Activated CD4-positive, CD25-positive, alpha-beta regulatory T cell (primary cell): Measurements from ENCODE around the gene SNRPA1.
A peak's percentile ranks its signal among the peaks of the same experiment; 100 is the strongest.
"Not testable (repeated sequence)": the region's sequence is repeated elsewhere in the genome, so short reads cannot be mapped to it uniquely, and the experiment has no call there.

Source experiments
- DNase-seq, 4 experiments: peaks; one replicate each; lab custom pipeline; 2025; lab: John Stamatoyannopoulos, UW

SNRPA1 gene

DNA sequence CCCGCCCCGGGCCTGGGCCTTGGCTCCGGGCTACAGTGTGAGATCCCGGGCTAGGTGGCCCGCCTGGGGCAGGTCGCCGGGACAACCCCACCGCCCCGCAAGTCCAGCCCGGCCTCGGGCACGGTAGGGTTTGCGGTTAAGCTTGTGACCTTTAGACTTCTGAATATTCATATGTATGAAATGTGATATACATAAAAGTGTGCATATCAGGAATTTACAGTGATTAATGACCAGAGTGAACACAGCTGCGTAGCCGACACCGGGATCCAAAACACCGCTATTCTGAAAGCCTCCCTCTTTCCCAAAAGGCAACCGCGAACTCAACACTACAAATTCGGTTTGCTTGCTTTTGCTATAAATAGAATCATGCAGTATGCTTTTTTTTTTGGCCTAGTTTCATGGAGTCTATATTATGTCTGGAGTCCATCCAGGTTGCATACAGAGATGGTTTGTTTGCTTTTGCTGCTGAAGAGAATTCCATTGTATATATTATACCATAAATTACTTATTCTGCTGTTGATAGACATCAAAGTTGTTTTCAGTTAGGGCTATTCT is 636 bp upstream of the SNRPA1 start:
- DNase-seq = no peak

- no peak for DNase-seq
Measured at GRCh38 chr15:101293122-101293521, 1.9 kb downstream of the SNRPA1 start.

GRCh38 chr15:101288905-101289513 is 6.0 kb downstream of the SNRPA1 start:
- no peak for DNase-seq

- not testable (repeated sequence) for DNase-seq
Measured at GRCh38 chr15:101287342-101287741, 7.7 kb downstream of the SNRPA1 start.

DNA sequence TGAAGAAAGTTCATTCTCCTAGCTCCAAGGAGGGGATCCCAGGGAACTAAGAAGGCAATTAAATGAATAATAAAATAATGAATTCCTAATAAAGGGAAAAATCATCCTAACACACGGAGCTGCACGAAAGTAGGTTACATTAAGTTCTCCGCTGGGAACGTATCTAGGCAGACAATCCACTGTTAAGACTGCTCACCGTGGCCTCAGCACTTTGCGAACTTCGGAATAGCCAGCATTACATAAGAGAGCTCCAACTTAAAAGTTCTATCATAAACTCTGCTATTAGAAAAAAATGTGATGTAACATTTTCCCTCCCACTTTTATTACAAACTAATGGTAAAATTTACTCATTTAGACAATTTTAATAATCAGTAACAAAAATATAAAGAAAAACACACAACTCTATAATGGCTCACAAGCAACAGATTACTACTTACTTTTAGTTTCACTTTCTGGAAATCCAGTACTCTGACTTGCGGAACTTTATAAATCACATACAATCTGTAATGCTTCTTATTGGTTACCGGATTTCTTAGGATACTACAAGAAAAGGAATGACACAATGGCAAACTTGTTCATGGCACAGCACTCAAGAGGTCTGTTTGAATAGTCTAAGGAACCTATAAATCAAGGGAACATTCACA is 8.5 kb downstream of the SNRPA1 start:
- DNase-seq = no peak

DNA sequence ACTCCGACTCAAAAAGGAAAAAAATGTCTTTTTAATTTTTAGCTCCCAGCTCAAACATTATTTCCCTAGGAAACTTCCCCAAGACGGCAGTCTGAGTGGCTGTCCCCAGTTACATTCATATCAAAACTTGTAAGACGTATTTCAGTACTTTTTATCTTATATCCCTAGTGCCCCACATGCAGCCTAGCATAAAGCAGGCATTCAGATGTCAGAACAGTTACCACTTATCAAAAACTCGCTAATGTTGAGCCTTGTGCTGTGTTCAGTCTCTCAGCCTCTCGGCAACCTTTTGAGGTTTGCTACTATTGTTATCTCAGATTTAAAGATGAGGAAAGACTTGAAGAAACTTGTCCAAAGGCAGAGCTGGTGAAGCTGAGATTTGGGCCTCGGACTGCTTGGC is 11.1 kb downstream of the SNRPA1 start:
- DNase-seq = no peak

DNA sequence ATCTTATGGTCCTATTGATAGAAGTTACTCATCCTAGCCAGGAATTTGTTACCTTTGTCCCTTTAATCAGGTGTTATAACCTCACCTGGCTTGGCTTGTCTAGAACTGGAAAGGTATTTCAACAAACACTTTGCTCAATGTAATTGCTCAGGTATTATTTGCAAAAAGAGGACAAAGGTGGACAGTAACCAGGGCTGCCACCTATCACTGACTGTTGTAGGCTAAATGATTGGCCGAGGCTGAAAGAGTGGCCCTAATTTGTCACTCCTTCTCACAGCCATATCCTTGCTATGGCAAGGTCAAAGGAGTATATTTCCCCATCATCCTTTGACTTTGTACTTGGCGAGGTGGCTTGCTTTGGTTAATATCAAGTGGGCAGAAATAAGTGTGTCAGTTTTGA is 15.0 kb downstream of the SNRPA1 start:
- DNase-seq = no peak

GRCh38 chr15:101277943-101278564 is 17.0 kb downstream of the SNRPA1 start:
- DNase-seq = no peak

DNA sequence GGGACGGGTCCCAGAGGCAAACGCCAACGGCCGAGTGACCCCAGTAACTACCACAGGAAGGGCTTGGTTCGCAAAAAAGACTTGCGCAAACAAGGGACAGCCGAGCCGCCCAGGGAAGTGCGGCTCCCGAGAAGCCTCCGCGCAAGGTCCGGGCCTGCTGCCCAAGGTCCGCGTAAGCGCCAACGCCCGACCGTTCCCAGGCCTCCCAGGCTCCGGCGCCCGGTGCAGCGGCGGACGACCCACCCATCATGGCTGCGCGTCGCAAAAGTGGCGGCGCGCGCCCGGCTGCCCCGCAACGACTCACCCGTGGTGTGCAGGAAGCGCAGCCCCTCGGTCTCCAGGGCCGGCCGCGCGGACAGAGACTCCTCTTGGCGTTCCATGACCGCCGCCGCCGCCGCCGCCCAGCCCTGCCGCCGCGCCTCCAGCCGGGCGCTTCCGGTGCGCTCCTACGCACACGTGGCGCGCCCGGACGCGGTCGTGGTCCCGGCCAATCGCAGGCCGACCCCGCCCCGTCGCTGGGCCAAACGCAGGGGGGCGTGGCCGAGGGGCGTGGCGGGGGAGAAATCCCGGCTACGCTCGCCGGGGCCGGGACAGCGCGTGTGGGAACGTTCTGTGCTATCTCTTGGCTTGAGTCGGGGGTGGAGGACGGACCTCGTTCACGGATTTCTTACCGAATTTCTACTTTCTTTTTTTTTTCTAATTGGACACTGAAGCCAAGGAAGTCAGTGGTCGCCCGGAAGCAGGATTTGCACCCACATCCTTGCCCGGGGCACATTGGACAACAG is 17.8 kb downstream of the SNRPA1 start, which contains the start of gene SELENOS:
Gene SELENOS, minus strand, starts transcription at position 448 of the 785 bp plus-strand sequence. Its CDS starts 68 bp downstream, at position 380.
- peak; percentile 69 to 83 (median 72) for DNase-seq

DNA sequence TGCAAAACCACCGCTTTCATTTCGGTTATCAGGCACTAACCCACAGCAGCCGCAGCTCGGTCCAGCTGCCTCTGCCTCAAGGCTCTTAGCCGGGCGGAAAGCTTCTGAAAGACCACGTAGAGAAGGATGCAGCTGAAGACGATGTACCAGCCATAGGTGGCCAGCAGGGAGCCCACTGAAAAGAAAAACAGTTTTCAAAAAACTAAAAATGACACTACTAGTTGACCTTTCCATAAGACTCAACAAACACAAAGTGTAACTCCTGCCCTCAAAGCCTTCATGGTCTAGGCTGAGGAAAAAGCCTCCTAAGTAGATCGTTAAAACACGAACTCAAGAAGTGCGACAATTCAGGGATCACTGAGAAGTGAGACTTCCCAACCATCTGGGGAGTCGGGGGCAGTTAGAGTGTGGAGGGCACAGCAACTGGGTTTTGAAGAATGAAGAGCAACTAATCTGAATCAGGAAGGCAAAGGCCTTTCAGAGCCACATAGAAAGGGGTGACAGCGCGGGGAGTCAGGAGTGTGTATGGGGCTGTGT is 18.5 kb downstream of the SNRPA1 start:
- no peak for DNase-seq

GRCh38 chr15:101275018-101275417 is 20.0 kb downstream of the SNRPA1 start:
- DNase-seq = no peak

DNA sequence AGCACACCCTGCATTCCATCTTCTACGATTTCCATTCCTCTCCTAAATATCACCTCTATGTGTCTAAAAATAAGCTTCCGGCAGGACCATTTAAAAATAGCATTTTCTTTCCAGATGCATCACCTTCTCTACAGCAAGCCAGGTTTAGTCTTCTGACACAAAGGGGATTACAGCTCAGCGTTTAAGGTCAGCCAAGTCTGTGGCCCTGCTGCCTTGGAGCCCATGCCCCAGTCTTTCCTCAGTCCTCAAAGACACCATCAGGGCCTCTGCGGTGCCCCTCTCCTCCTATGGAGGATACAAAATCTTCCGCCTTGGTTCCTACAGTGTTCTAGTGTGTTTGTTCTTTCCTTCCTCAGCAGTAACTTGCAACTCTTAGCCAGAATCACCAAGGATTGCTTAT is 21.5 kb downstream of the SNRPA1 start:
- DNase-seq = no peak

- DNase-seq = no peak
Measured at GRCh38 chr15:101272584-101272983, 22.5 kb downstream of the SNRPA1 start.

DNA sequence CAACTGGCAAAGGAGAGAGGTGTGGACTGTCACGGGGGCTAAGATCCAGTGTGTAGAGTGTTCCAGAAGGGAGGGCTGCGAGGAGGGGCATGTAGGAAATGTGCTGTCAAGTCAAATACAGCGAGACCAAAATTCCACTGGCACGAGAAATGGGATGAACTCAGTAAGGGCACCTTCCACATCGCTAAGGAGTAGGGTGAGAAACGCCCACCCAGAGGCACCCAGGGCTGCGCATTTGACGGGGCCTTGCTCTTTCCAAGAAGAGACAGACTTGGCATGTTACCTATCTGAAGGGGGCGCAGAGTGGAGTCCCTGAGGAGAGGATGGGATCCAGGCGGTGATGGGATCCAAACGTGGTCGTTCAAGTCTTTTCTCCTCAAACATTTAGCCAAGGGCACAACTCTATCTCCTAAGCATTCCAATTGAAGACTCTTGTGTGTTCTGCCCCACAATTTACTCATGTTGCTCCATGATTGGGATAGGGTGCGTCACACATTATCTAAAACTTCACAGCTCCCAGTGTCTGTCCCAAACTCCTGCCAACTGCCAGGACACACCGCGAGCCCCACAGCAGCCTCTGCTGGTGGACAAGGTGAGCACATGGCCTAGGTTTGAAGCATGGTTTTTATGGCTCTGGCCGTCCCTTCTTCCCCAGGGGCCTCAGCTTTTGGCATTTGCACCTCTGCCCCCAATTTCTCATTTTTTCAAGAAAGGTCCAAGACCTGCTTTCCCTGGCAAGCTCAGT is 25.4 kb downstream of the SNRPA1 start:
- DNase-seq = no peak

- no peak for DNase-seq
Measured at GRCh38 chr15:101267320-101268104, 27.5 kb downstream of the SNRPA1 start.

- no peak for DNase-seq
Measured at GRCh38 chr15:101266787-101267186, 28.3 kb downstream of the SNRPA1 start.

DNA sequence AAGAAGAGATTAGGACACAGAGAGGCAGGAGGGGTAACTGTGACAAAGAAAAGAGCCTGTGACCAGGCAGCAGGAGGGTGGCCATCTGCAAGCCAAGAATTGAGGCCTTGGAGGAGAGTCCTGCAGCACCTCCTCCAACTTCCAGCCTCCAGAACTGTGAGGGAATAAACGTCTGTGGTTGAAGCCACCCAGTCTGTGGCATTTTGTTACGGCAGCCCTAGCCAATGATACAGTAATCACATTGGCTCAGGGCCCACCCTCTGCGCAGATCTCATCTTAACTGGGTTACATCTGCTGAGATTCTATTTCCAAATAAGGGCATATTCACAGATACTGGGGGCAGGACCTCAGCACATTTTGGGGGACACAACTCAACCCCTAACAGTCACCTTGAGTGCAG is 29.0 kb downstream of the SNRPA1 start:
- DNase-seq = no peak

- no peak for DNase-seq
Measured at GRCh38 chr15:101264911-101265641, 30.0 kb downstream of the SNRPA1 start.

DNA sequence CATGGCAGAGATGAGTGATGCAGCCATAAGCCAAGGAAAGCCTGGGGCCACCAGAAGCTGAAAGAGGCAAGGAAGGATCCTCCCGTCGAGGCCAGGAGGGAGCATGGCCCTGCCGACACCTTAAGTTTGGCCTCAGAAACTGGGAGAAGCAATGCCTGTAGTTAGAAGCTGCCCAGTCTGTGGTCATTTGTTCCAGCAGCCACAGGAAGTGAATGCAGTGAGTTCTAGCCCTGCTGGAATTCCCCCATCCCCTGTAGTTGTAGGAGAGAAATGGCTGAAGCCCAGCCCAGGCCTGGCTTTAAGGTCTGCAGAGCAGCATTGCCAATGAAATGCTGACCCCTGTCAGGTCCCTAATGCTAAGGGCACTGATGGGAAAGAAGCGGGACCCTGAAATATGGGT is 31.0 kb downstream of the SNRPA1 start:
- DNase-seq = no peak

DNA sequence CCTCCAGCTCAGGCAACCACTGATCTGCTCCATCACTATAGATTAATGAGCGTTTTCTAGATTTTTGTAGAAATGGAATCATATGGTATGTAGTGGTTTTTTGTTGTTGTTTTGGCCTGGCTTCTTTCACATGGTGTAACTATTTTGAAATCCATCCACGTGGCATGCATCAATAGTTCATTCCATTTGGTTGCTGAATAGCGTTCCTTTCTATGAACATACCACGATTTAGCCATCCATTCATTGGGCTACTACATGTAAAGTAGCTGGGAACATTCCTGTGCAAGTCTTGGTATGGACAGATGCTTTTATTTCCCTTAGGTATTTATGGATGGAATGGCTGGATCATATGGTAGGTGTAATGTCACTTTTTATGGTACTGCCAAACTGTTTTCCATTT is 32.5 kb downstream of the SNRPA1 start:
- DNase-seq = no peak
